Measurements from ENCODE around the gene NOVA2. TPM values are rescaled to one million over a fixed set of nuclear protein-coding genes. Genes with fewer than 3 reads are reported as not detected.

NOVA2 gene
- total RNA-seq, 1 experiment from 2014 or later, result not detected

DNA sequence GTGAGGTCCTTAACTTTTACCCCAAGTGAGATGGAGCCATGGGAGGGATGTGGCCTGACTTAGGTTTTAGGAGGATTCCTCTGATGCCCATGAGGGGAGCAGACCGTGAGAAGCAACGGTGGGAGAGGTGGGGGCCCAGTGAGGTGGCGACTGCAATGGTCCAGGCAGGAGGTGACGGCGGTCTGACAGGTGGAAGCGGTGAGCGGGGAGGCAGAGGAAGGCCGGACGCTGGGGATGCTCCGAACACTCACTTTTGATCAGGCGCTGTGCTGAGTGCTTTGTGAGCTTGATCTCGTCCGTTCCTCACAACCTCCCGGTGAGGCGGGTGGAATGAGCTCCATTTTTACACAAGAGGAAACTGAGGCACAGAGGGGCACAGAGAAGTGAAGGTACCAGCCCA lies 11.6 kb downstream of the NOVA2 start:
- DNase-seq (ENCODE audit: low spot score), result no peak

DNA sequence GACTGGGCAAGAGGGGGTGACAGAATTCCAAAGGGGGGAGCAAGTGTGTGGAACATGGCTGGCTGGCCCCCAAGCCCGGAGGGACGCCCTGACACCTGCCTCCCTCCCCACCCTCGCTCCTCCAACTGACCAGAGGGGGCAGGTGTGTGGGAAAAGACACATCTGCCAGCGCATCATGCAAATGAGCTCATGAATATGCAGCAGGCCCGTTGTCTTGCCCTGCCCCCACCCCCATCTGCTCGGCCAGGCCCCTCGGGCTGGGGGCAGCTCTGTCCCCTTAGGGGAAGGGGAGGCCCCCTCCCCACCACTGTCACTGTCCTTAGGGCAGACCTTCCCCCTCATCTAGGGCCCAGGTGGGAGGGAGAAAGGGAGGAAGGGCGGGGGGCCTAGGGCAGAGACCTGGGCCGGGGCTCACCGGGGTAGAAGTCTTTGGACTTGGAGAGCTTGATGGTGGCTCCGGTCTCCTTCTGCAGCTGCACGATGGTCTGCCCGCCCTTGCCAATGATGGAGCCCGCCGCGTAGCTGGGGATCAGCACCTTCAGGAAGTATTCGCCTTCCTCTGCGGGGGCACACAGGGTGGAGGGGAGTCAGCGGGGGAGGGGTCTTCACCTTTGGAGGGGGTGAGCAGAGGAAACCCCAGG lies 12.9 kb downstream of the NOVA2 start:
- DNase-seq (ENCODE audit: low spot score), result no peak

DNA sequence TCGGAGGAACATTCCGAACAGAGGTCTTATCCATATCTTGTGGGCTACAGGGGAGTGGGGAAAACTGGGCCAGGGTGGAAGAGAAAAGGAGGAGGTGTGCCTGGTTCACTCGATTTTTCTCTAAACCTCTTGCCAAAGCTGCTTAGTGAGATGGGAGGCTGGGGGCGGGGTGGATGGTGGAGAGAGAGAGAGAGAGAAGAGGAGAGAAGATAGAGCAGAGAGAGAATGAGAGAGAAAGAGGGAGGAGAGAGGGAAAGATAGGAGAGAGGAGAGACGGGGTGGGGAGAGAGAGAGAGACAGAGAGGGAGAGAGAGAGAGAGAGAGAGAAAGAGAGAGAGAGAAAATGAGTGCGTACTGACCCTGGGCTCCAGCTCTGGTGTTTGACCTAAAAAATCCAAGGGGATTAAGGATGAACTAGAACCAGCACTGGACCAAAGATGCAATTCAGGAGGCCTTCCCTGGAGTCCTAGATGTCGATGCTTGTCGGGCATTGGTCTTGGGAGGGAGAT lies 14.1 kb downstream of the NOVA2 start:
- DNase-seq (ENCODE audit: low spot score), result no peak

DNA sequence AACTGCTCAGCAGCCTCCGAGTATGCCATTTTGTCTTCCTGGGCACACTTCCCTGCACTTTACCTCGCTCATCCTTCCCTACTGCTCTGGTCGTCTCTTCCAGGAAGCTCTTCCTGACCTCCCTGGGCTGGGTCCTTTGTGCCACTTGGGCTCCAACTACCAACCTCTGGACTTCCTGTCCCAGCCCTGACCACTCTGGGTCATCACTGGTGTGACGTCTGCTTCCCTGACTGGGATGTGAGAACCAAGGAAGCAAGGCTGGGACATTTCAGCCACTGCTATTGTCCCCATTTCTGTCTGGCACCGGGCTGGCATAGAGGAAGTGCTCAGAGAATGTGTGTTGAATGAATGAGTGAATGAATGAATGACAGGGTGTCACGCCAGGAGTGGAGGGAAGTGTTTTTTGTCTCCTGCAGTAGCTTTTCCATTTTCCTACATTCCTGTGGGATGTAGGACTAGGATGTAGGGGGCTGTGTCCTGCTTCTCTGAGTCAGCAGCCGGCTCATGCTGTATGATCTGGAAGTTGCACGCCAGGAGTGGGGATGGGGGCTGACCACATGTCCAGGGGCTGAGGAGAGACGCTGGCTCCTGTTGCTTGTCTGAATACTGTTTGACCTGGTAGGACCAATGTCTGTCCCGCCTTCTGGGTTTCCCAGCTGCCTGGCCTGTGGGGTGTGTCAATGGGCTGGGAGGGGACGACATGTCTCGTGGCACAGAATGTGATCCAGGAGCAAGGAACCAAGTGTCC lies 14.7 kb downstream of the NOVA2 start:
- DNase-seq (ENCODE audit: low spot score), result no peak

DNA sequence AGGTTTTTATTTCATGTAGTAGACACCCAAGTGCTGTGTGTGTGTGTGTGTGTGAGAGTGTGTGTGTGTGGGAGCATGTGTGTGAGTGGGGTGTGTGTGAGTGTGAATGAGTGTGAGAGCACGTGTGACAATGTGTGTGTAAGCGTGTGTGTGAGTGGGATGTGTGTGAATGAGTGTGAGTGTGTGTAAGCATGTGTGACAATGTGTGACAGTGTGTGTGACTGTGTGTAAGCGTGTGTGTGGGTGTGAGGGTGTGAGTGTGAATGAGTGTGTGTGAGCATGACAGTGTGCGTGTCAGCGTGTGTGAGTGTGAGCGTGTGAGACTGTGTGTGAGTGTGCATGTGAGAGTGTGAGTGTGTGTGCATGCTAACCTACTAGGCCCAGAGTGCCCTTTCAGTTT lies 15.3 kb downstream of the NOVA2 start:
- DNase-seq (ENCODE audit: low spot score), result no peak

DNA sequence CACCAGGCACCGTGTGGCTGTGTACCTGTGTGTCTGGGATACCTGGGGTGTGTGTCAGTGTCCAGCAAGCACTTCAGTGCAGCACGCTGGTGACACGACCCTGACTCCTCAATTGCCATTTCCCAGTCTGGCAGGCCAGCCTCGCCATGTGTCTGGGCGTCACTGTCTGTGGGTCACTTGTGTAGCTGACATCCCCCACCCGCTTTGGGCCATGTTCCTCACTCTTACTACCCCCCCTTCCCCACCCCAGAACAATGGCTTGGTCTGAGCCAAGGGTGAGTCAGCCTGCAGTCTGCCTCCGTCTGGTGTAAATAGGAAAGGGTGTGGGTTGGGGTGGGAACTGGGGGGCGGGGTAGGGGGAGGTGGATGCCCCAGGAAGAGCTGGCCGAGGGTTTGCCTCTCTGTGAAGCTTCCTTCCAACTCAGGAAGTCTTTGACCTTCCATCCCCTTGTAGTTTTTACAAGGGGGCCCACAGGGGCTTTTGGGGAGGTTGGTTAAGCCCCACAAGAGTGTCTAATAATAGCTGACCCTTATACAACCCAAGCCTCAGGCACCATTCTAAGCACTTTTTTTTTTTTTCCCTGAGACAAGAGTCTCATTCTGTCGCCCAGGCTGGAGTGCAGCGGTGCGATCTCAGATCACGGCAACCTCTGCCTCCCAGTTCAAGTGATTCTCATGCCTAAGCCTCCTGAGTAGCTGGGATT lies 17.6 kb downstream of the NOVA2 start:
- no peak for DNase-seq (ENCODE audit: low spot score)

DNA sequence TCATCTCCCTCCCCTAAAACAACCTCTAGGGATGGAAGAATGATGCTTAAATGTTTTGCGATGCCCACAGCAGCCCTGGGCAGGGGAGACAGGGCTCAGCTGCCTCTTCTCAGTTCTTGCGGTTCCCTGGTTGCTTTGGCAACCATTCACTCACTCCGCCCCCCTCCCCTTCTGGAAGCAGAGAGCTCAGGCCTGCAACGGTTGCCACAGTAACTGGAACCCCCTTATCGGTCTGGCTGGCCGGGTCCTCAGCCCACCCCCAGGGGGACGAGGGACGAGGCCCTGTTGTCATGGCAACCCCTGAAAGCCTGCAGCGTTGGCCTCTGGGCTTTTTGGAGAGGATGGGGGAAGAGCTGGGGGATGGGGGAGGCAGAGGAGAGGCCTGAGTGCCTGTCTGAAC lies 19.5 kb downstream of the NOVA2 start:
- DNase-seq (ENCODE audit: low spot score), result no peak

DNA sequence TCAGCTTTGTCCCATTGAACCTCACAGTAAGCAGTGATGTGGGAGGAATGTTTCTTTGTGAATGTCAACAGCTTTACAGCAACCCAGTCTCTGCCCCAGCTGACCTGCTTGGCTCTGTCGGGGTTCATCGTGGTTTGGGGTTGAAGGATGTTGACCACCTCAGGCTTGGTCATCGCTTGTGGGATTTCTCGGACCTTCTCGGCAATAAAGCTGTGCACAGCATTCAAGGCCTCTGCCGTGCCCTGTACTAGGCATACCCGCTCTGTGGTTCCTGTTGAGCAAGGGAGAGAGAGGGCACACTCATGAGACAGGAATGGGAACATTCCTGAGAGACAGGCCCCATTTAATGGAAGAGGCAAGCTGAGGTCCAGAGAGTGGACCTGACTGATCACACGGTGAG lies 20.0 kb downstream of the NOVA2 start:
- DNase-seq (ENCODE audit: low spot score), result no peak

DNA sequence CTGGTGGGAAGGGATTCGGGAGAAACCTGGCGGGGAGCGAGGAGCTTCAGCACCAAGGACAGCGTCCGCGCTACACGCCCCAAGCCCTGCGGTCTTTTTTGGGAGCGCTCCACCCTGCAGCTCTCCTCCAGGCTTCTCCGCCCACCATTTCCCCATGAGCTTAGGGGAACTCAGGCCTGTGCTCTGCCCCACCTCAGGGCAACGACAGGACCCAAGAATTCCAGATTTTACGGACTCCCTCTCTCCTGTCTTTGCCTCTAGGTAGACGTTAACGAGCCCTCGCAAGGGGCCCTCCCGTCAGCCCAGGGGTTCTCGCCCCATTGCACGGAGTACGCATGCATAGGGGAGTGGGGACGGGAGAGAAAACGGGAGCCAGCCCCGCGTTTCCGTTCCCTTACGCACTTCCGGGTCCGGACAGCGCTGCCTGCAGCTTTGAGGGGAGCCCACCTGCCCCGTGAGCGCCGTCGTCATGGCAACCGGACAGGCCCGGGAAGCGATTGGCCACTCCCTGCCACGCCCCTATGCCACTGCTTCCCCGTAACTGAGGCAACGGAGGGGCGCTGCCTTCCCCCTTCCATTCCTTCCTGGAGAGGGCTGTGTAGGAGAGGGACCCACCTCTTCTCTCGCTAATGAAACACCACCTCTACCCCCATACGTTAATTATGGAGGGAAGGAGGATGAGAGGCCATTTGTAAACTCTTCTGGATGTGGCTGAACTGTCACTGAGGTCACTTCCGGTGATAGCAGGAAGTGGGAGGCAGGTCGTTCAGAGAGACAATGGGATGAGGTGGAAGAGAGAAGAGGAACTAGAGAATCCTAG lies 20.8 kb downstream of the NOVA2 start:
- DNase-seq (ENCODE audit: low spot score), result no peak

DNA sequence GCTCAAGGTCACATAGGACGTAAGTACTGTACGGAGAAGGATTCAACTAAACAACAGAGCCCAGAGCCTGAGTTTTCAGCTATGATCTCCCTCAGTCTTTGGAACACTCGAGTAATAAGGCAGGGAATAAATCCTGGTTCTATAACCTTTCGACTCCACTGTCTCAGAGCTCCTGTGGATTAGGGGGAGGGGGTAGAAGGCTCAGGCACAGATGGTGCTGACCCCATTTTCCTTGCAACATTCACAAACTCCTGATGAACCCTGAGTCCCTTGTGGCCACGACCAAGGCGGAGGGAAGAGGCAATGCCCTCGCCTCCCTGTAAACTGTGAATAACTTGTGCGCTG lies 21.4 kb downstream of the NOVA2 start:
- no peak for DNase-seq (ENCODE audit: low spot score)

DNA sequence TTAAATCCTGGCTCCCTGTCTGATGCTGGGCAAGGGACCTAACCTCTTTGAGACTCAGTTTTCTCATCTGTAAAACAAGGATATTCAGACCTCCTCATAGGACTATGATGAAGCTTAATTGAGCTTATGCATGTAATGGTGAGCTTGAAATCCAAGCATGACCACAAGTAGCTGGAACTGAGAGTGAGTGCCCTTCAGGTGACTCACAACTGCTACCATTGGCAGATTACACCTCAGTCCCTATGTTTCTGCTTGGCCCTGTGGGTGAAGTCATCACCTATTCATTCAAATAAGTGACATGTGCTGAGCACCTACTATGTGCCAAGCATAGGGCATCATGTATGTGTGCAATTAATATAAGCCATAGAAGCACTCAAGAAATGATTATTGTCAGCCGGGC lies 25.7 kb downstream of the NOVA2 start:
- no peak for DNase-seq (ENCODE audit: low spot score)

DNA sequence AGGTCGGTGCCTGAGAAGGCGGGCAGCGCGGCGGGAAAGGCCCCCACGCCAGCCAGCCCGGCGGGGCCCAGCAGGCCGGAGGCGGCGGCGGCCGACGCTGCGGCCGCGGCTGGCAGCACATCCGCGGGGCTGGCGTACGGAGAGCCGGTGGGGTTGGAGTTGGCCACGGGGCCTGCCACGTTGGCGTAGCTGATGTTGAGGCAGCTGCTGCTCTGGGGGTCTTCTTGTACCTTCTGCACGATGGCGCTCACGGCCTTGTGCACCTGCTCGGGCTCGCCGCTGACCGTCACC lies 33.2 kb downstream of the NOVA2 start:
- DNase-seq (ENCODE audit: low spot score), result no peak

DNA sequence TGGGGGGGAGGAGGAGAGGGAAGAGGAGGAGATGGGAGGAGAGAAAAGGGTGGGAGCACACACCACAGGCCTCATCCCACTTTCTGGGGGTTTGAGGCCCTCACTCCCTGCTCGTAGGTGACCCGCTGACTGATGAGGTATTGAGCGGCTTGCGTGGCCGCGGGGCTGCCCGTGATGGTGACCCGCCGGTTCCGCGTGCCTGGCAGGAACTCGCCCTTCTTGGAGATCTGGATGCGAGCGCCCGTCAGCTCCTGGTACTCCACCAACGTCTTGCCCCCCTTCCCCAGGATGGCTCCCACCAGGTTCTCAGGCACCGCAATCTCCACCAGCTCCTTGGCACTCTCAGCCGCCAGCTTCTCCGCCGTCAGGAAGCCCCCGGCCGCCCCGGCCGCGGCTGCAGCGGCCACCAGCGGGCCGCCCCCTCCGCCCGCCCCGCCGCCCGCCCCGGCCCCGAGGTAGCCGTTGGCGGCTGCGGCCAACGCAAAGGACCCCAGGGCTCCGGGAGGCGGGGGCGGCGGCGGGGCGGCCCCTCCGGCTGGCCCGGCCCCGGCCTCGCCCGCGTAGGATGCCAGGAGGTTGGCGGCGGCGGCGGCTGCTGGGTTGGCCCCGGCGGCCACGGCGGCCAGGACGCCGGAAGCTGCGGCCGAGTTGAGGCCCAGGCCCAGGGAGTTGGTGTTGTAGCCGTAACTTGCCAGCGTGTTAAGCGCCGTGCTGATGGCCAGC lies 33.7 kb downstream of the NOVA2 start:
- DNase-seq (ENCODE audit: low spot score), result no peak

DNA sequence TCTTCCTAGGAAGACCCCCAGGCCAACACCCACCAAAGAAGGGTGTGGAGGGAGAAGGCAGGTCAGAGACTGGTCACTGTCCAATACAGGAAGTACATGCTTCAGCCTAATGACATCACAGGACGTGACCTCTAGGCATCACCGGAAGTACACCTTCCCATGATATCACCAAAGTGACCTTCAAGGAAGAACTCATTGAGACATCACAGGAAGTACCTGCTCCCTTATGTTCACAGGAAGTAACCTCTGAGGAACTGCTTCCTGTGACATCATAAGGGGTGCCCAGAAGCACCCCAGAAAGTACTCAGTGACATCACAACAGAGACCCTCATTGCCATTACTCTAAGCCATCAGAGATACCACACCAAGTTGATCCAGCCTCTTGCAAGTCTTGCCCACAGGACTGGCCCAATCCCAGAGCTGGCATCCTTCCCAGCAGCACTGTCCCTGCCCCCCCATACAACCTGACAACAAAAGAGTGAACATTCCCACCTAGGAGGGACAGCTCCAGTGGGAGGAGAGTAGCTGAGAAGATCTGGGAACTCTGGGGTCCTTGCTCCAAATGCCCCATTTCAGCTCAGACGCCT lies 34.8 kb downstream of the NOVA2 start:
- no peak for DNase-seq (ENCODE audit: low spot score)

DNA sequence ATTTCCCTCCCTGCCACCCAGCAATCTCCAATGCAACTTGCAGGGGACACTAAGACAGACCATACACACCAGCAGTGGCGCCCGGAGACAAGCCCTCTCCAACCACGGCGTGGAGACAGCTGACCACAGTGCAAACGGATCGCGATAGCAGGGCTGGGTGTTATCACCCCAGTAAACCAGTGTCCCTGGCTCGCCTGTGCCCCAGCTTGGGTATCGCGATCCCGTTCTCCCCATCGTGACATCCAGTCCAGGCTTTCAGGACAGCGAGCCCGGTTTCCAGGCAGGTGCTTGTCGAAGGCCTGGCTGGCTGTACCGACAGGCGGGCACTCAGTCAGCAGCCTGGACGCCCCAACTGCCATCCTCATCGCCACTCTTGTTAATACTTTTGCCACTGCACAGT lies 38.4 kb downstream of the NOVA2 start:
- no peak for DNase-seq (ENCODE audit: low spot score)

DNA sequence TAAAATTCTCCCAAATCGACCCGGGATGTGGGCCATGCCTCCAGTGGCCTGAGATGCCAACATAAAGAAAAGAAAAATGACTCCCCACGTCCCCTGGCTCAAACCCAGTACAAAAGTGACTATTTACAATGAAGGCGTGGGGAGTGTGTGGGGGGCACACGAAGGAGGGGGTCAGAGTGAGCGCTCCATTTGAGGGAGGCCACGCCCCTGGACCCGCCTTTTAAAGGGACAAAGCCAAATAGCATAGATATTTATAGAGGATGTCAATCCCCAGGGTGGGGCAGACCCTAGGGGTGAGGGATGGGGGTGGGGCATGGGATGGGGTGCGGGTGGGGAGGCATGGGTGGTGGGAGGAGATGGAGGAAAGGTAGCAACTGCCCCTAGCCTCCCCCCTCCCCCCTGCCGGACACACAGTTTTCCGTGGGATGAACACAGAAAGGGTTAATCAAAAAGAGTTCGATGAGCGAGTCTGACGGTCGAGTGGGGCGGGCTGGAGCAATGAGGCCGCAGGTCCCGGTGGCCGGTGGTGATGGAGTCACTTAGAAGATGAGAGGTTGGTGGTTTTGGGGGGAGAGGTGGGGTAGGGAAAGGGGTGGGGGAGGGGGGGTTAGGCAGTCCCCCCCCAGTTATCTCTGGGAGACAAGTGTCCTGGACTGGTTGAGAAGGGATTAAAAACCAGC lies 39.0 kb downstream of the NOVA2 start:
- DNase-seq (ENCODE audit: low spot score), result no peak

DNA sequence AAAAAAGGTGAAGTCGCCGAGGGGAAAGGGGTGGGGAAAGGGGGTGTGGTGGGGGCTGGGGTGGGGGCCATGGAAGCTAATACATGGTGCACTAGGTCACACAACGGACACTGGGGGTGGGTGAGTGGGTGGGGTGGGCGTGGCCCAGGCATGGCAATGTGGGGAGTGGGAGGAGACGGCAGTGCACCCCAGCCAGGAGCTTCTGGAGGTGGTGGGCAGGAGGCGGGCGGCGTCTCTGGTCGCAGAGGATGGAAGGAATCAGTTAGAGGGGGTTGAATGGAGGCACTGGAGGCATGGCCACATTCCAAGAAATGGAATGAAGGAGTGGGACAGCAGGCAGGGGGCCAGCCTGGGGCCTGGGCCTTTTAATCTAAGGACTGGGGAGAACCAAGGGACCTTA lies 39.9 kb downstream of the NOVA2 start:
- no peak for DNase-seq (ENCODE audit: low spot score)

DNA sequence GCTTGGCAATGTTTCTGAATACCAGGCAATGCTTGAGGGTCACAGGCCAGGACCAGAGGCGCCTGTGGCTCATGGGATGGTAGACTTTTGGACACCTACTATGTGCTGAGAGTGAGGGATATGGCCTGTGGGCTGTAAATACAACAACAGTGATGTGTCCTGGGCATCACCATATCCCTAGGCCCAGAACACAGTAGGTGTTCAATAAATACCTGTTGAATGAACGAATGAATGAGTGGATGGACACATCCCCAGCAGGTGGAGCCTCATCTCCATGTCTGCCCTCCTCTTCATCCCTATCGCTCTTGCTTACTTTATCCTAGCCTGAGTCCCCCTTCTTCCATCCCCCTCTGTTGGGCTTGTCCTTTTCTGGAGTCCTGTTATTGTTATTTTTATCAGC lies 42.6 kb downstream of the NOVA2 start:
- DNase-seq (ENCODE audit: low spot score), result no peak

DNA sequence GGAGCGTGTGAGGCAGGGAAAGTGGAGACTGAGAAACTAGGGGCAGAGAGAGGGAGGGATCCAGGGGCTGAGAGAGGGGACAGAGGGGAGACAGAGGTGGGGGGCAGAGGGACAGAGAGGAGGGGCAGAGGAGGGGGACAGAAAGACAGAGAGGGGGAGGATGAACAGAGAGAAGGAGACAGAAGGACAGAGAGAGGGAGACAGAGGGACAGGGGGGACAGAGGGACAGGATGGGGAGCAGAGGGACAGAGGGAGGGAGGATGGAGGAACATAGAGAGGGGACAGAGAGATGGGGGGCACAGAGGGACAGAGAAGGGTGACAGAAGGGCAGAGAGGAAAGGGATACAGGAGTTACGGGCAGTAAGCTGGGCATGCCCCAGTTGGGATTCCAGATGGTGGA lies 44.4 kb downstream of the NOVA2 start:
- DNase-seq (ENCODE audit: low spot score), result no peak

DNA sequence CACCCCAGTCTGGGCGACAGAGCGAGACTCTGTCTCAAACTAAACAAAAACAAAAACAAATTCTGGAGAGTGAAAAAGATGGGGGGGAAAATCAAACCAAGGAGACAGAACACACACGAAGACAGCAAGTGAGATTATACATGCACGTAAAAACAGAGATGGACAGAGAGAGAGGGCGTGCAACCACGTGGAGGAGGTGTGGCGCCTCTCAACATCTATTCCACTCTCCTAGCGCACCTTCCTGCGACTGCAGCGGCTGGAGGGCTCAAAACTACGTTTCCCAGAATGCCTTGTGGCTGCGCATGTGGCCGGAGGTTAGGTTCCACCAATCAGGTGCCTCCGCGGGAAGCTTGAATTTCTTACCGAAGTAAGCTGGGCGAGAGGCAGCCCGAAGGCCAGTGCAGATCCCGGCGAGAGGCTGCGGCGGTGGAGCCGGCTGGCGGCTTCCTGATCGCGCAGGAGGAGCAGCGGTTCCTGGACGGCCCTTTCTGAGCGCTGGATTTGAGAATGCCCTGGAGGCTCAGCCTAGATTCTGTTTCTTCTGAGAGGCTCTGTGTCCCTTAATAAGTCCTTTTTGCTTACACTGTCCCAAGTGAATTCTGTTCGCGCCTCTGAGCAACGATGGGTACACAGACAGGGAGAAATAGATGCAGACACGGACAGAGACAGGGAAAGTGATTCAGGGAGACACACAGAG lies 46.0 kb downstream of the NOVA2 start:
- DNase-seq (ENCODE audit: low spot score), result peak; percentile 99

Measured in HT-29 (cell line).